Stomach (tissue), 4 donors: ENCODE results near the gene NLRC3.

Experiments used
- CTCF ChIP-seq, 7 experiments: fragments of 450-650 bp in 4 of 7; fragments of 200-600 bp in 3 of 7; sonication (generic) in 3 of 7; IDR thresholded peaks; one replicate each; pipeline ENCODE4 v1.5.1; 2016 to 2019; ENCODE audit warnings: antibody characterized with exemption in 7 of 7, control low read depth in 2 of 7, mild to moderate bottlenecking in 1 of 7
- EP300 ChIP-seq: sonication (generic); formaldehyde crosslinking; IDR thresholded peaks from one replicate; pipeline ENCODE4 v1.6.1; 2017; ENCODE audit warnings: antibody characterized with exemption
- POLR2A ChIP-seq, 4 donors: fragments of 450-650 bp; IDR thresholded peaks; one replicate each; pipeline ENCODE4 v1.6.1; 2016; ENCODE audit warnings: antibody characterized with exemption in 4 of 4, control low read depth in 2 of 4, mild to moderate bottlenecking in 1 of 4, moderate library complexity in 1 of 4
- POLR2AphosphoS5 ChIP-seq, 3 donors: sonication (generic); formaldehyde crosslinking; IDR thresholded peaks; one replicate each; pipeline ENCODE4 v1.6.1; 2016; ENCODE audit warnings: antibody characterized with exemption in 3 of 3

GRCh38 chr16:3564889-3565141 lies 12.4 kb downstream of the NLRC3 start:
- TF ChIP-seq EP300 (no peak), POLR2A (IDR thresholded peaks at IDR 0.05) (no peak), CTCF (IDR thresholded peaks at IDR 0.05) (no peak), POLR2AphosphoS5 (IDR thresholded peaks at IDR 0.05) (no peak)
